ENCODE results near the gene FAM118A.

Gene FAM118A

GRCh38 chr22:45376009-45376408 lies 66.3 kb downstream of the FAM118A start:
- no peak for DNase-seq (ENCODE audit: low read depth in 2 of 2)

- DNase-seq (ENCODE audit: low read depth in 2 of 2), result no peak
These were observed 67.0 kb downstream of the FAM118A start for GRCh38 chr22:45376703-45377102.

GRCh38 chr22:45381348-45381747 lies 71.6 kb downstream of the FAM118A start:
- no peak for DNase-seq (ENCODE audit: low read depth in 2 of 2)

DNA sequence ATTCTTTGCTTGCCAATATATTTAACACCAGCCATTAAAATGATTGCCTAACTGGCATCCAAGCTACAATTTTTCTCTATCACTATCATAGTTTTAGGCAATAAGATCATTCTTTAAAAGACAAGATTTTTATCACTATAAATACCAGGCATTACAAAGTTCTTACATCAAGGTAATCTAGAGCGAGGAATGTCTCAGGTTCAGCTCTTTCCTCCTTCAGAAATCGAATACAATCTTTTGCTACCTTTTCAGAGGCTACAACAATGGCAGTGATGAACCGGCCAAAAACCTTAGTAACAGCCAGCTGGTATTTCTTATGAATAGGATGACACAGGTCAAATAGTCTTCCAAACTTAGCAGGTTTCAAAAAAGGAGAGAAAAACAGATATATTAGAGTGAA lies 79.8 kb downstream of the FAM118A start:
- no peak for DNase-seq (ENCODE audit: low read depth in 2 of 2)
